ENCODE data around the gene ATP6V0A1. TPM values are rescaled to one million over a fixed set of nuclear protein-coding genes. Genes with fewer than 3 reads are reported as not detected.

The ATP6V0A1 gene
- total and polyA plus RNA-seq, 2 of the 4 experiments (the other 2 are of a cell fraction), result 18.8 to 34.0 TPM

- Histone ChIP-seq H3K36me3 (ENCODE audit: control insufficient read depth, insufficient read depth, low read length) (peaks cover 4% of the 10 kb centered on the region; the same call in 1 of the 2 replicates), H3K4me1 (ENCODE audit: control insufficient read depth, insufficient read depth, low read length) (peaks cover 5% of the 10 kb centered on the region), H3K4me3 (ENCODE audit: insufficient read depth, low read depth, low read length) (peak overlapping the region; percentile 95), H2AK9ac (replicated peaks; ENCODE audit: low read depth, low read length, poor library complexity) (peak overlapping the region; percentile 90), H3K27me3 (ENCODE audit: control insufficient read depth, insufficient read depth, low read length) (no peaks in the 10 kb centered on the region), H4K20me1 (ENCODE audit: insufficient read depth, low read length) (no peaks in the 10 kb centered on the region), H4K91ac (ENCODE audit: insufficient read depth, low read depth, low read length) (peak overlapping the region; percentile 88), H3K9ac (ENCODE audit: low read depth, low read length) (peak overlapping the region; percentile 98), H3K9me3 (ENCODE audit: control insufficient read depth, insufficient read depth, low read length) (no peaks in the 10 kb centered on the region), H3K4ac (ENCODE audit: low read depth, low read length) (peak overlapping the region; percentile 97), H3K79me1 (ENCODE audit: low read depth in 1 of 2, low read length in 2 of 2) (peaks cover 11 to 45% of the 10 kb centered on the region in 2 experiments), H3K14ac (replicated peaks; ENCODE audit: low read depth, low read length) (peak overlapping the region; percentile 95), H3K56ac (ENCODE audit: extremely low read depth, insufficient read depth, low read length) (peak overlapping the region; percentile 78), H2AK5ac (ENCODE audit: low read depth, low read length) (peak overlapping the region; percentile 98), H2BK120ac (ENCODE audit: low read depth, low read length) (peak overlapping the region; percentile 56), H3K23ac (ENCODE audit: low read depth, low read length) (peak overlapping the region; percentile 99), H2BK15ac (ENCODE audit: low read depth, low read length) (no peak overlapping the region; the same call in 2 of the 3 replicates), H3K4me2 (ENCODE audit: low read depth, low read length) (peak overlapping the region; percentile 92), H4K8ac (ENCODE audit: low read depth in 2 of 2, low read length in 2 of 2) (peak overlapping the region; percentile 97 to 98), H2BK5ac (ENCODE audit: low read depth, low read length, poor library complexity, severe bottlenecking) (peak overlapping the region; percentile 83), H3K27ac (ENCODE audit: insufficient read depth, low read length) (peak overlapping the region; percentile 98), H2BK20ac (ENCODE audit: low read depth, low read length) (no peak overlapping the region), H3K9me1 (ENCODE audit: insufficient read depth, low read length) (no peaks in the 10 kb centered on the region), H2AFZ (replicated peaks; ENCODE audit: low read length, poor library complexity) (peak overlapping the region; percentile 90), H4K5ac (ENCODE audit: low read depth, low read length) (peak overlapping the region; percentile 95), H3K18ac (ENCODE audit: low read depth, low read length) (peak overlapping the region; percentile 79)
- intact Hi-C loops (cut with micrococcal nuclease) (no loop called here), dilution Hi-C loops (cut with HindIII; ENCODE audit: low sequenced_read_pairs, unreplicated experiment) (no loop called here), in situ Hi-C loops (cut with MboI; ENCODE audit: low sequenced_read_pairs) (no loop called here)
- 2% methylated on average over 28 of the region's 82 CpGs; no CpG with 5 or more reads in 1 of the 2 experiments for WGBS, 2 experiments (ENCODE audit: extremely low coverage in 2 of 2, insufficient read length in 1 of 2)
- CTCF ChIA-PET, result no interaction called here
- peak; percentile 94 for ATAC-seq (ENCODE audit: low read depth)
- no TSS peak for BruUV-seq (replicated peaks)
- DNase-seq, result peak; percentile 76
- POLR2A ChIA-PET (ENCODE audit: unreplicated experiment), result interaction anchor here (0.5 kb wide), 2 partner anchors 123 to 197 kb away, joined by 3 read pairs; no protein-coding TSS in a partner anchor
- TF ChIP-seq MAZ (IDR thresholded peaks at IDR 0.05; ENCODE audit: borderline replicate concordance, low read depth, low read length), result peak; percentile 38; the same call in 1 of the 2 replicates
- no peak for TF ChIP-seq CTCF (conservative IDR thresholded peaks at IDR 0.05; ENCODE audit: low read depth, low read length)
- no peak for TF ChIP-seq CHD1 (IDR thresholded peaks at IDR 0.05; ENCODE audit: low read depth, low read length)
Observed at GRCh38 chr17:42554250-42555121, 95.8 kb downstream of the ATP6V0A1 start.

Measured in IMR-90 (cell line).